Testis (tissue), 2 donors: ENCODE data around the gene DUSP7.

ENCODE experiments used
- CTCF ChIP-seq, 3 experiments: fragments of 450-650 bp in 2 of 3; fragments of 200-600 bp in 1 of 3; sonication (generic) in 1 of 3; IDR thresholded peaks; one replicate each; pipeline ENCODE4 v1.5.1; 2016 to 2019; ENCODE audit warnings: antibody characterized with exemption in 3 of 3, mild to moderate bottlenecking in 2 of 3, moderate library complexity in 1 of 3
- POLR2A ChIP-seq: fragments of 450-650 bp; IDR thresholded peaks from one replicate; pipeline ENCODE4 v1.6.1; 2017; ENCODE audit warnings: antibody characterized with exemption, mild to moderate bottlenecking, moderate library complexity

DNA sequence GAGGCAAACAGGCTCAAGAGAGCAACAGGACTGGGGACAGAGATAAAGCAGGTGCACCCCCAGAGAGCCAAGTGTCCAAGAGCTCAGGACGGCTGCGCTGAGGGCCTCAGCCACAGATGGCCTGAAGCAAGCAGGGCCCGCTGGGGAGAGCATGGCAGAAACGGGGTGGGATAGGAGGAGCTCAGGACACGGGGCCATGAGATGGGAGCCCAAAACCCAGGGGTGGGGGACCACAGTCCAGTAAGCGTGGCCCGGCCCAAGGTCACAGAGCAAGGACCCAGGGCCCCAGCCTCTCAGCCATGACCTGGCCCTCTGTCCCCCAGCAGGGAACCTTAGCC, 9.5 kb downstream of the DUSP7 start:
- TF ChIP-seq CTCF (IDR thresholded peaks at IDR 0.05) (no peak), POLR2A (no peak)
